ENCODE data around the gene GREM2.

- TF ChIP-seq SIN3A (IDR thresholded peaks at IDR 0.05; ENCODE audit: low read depth, low read length): no peak
- no peak for TF ChIP-seq MYC (IDR thresholded peaks at IDR 0.05; ENCODE audit: insufficient read depth, insufficient read length, insufficient replicate concordance, low read length, severe bottlenecking)
- no peak for TF ChIP-seq SMC3 (IDR thresholded peaks at IDR 0.05; ENCODE audit: borderline replicate concordance, low read length)
- TF ChIP-seq POLR2AphosphoS5 (IDR thresholded peaks at IDR 0.05; ENCODE audit: low read length): no peak
- TF ChIP-seq MAX (IDR thresholded peaks at IDR 0.05; ENCODE audit: low read depth, low read length): no peak
- no peak for TF ChIP-seq EZH2 (IDR thresholded peaks at IDR 0.05; ENCODE audit: borderline replicate concordance, control insufficient read depth, low read depth, low read length)
- TF ChIP-seq, protein P1, sequence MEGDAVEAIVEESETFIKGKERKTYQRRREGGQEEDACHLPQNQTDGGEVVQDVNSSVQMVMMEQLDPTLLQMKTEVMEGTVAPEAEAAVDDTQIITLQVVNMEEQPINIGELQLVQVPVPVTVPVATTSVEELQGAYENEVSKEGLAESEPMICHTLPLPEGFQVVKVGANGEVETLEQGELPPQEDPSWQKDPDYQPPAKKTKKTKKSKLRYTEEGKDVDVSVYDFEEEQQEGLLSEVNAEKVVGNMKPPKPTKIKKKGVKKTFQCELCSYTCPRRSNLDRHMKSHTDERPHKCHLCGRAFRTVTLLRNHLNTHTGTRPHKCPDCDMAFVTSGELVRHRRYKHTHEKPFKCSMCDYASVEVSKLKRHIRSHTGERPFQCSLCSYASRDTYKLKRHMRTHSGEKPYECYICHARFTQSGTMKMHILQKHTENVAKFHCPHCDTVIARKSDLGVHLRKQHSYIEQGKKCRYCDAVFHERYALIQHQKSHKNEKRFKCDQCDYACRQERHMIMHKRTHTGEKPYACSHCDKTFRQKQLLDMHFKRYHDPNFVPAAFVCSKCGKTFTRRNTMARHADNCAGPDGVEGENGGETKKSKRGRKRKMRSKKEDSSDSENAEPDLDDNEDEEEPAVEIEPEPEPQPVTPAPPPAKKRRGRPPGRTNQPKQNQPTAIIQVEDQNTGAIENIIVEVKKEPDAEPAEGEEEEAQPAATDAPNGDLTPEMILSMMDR (IDR thresholded peaks at IDR 0.05 in 2 of 3, conservative IDR thresholded peaks at IDR 0.05 in 1 of 3; ENCODE audit: control insufficient read depth in 2 of 3, extremely low read depth in 1 of 3, insufficient read depth in 1 of 3, low read depth in 3 of 3, low read length in 3 of 3): no peak
- no peak for TF ChIP-seq FOXM1 (IDR thresholded peaks at IDR 0.05; ENCODE audit: low read depth, low read length)
- TF ChIP-seq POLR2AphosphoS2 (IDR thresholded peaks at IDR 0.05; ENCODE audit: low read depth, low read length): no peak
- no peak for TF ChIP-seq POLR2A (IDR thresholded peaks at IDR 0.05; ENCODE audit: low read depth, low read length)
Measured at GRCh38 chr1:240457203-240457602, 154.8 kb downstream of the GREM2 start.

Measured in GM12878 (cell line).